DND-41 (cell line): ENCODE data around the gene SGMS1.

Experiments used
- ATAC-seq: fragments of 200-7000 bp; cut with Tn5 transposase; 3 replicates; pipeline ENCODE4 v1.9.1; 2021; ENCODE audit warnings: low read depth; ENCODE audit not compliant: insufficient read depth
- DNase-seq: peaks from one replicate; pipeline ENCODE4 v3.0.0-alpha.2; 2020
- H2AFZ ChIP-seq: 2 replicates; pipeline ENCODE4 v1.6.0; 2012; ENCODE audit warnings: low read depth, low read length
- H3K27ac ChIP-seq: 2 replicates; pipeline ENCODE4 v1.5.1; 2012; ENCODE audit warnings: low read length, inconsistent platforms
- H3K27me3 ChIP-seq: fragments of 200-600 bp; sonication (generic); 2 replicates; pipeline ENCODE4 v1.6.0; 2012; ENCODE audit warnings: low read length, mild to moderate bottlenecking, inconsistent platforms; ENCODE audit not compliant: insufficient read depth, poor library complexity
- H3K36me3 ChIP-seq: 2 replicates; pipeline ENCODE4 v1.5.1; 2012; ENCODE audit warnings: low read length, inconsistent platforms; ENCODE audit not compliant: insufficient read depth
- H3K4me1 ChIP-seq: 2 replicates; pipeline ENCODE4 v1.5.1; 2012; ENCODE audit warnings: mild to moderate bottlenecking, low read length; ENCODE audit not compliant: insufficient read depth
- H3K4me2 ChIP-seq: 2 replicates; pipeline ENCODE4 v1.6.0; 2012; ENCODE audit warnings: mild to moderate bottlenecking, moderate library complexity, low read length, inconsistent platforms; ENCODE audit not compliant: insufficient read depth
- H3K4me3 ChIP-seq, 2 experiments: fragments of 200-600 bp in 1 of 2; shearing (Covaris generic) in 1 of 2; 2 replicates each; pipeline ENCODE4 v1.5.1; 2012 to 2016; ENCODE audit warnings: inconsistent platforms in 2 of 2, low read length in 2 of 2, mild to moderate bottlenecking in 2 of 2, low read depth in 1 of 2, moderate library complexity in 1 of 2
- H3K79me2 ChIP-seq: 2 replicates; pipeline ENCODE4 v1.6.0; 2012; ENCODE audit warnings: low read length, inconsistent platforms; ENCODE audit not compliant: insufficient read depth
- H3K9ac ChIP-seq: 2 replicates; pipeline ENCODE4 v1.6.0; 2012; ENCODE audit warnings: low read depth, mild to moderate bottlenecking, inconsistent platforms, low read length, moderate library complexity
- H3K9me3 ChIP-seq: 2 replicates; pipeline ENCODE4 v1.5.1; 2012; ENCODE audit warnings: low read length, moderate library complexity, mild to moderate bottlenecking, inconsistent platforms; ENCODE audit not compliant: insufficient read depth, severe bottlenecking
- H4K20me1 ChIP-seq: 2 replicates; pipeline ENCODE4 v1.6.0; 2012; ENCODE audit warnings: low read length; ENCODE audit not compliant: insufficient read depth
- CTCF ChIP-seq: IDR thresholded peaks from 2 replicates; pipeline ENCODE4 v1.5.1; 2012; ENCODE audit warnings: borderline replicate concordance, low read length, moderate library complexity, mild to moderate bottlenecking; ENCODE audit not compliant: poor library complexity, severe bottlenecking; ENCODE audit errors: extremely low read depth
- EZH2 ChIP-seq: IDR thresholded peaks from 3 replicates; pipeline ENCODE4 v1.6.1; 2012; ENCODE audit warnings: borderline replicate concordance, low read depth, mild to moderate bottlenecking, moderate library complexity, low read length, inconsistent platforms; ENCODE audit not compliant: severe bottlenecking

SGMS1 gene

DNA sequence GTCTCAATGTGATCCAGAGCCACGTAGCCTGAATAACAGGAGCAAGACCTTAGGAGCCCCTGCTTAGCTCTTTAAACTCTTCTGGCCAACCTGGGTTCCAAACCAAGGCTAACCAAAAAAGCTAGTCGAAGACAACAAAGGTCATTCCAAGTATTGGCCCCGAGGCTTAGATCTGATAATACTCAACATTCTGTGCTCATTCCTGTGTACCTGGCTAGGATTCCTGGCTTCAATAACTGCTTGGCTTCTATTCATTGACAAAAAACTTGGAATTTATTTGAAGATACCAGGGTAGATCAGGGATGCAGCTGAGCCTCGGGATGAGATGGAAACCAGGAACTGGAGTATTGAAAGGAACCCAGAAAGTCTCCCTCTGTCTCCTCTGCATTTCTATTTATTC lies 4.1 kb upstream of the SGMS1 start:
- Histone ChIP-seq H3K4me2 (no peak overlapping the region), H3K36me3 (no peaks in the 10 kb centered on the region), H3K27me3 (peaks cover 18% of the 10 kb centered on the region), H3K9me3 (no peaks in the 10 kb centered on the region), H3K9ac (no peak overlapping the region), H3K79me2 (no peaks in the 10 kb centered on the region), H3K4me3 (no peak overlapping the region), H4K20me1 (no peaks in the 10 kb centered on the region), H3K4me1 (no peaks in the 10 kb centered on the region), H3K27ac (no peak overlapping the region), H2AFZ (no peak overlapping the region)
- no peak for DNase-seq
- TF ChIP-seq EZH2 (no peak), CTCF (no peak)
- ATAC-seq, result no peak

DNA sequence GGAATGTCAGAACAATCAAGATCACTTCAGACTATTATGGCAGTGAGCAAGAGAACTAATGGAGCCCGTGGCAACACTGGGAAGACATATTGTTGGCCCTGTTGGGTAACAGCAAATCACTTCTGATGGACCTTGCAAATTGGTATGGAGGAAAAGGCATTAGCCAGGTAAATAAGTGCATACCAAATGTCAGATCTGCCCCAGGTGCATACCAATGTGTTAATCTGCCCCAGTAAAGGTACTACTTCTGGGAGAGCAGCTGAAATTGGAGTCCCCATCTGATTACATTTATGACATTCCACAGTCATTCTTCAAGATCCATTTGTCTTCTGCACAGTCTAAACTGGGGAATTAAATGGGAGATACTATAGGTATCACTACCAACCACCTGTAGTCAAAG lies 3.7 kb upstream of the SGMS1 start:
- H3K9me3 ChIP-seq, result no peaks in the 10 kb centered on the region

DNA sequence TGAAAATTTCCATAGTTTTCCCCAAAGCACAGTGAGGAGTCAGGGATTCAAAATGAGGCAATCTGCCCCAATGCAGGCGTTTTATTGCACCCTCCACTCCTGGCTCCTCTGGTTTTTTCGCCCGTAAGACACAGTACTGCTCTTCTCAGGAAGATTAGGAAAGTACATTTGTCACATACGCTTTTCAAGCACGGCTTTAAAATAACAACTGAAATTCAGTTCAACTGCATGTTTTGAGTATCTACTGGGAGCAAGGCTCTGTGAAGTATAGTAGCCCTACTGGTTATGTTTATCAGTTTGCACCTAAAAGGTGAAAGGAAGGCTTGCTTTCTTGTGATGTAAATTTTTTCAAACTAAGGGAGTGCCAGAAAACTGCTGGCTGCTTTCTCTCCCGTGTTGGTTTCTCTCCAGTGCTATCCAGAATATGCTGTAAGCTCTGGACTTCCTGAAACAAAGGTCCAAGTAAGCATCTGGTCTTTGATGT lies 1.9 kb upstream of the SGMS1 start:
- H3K4me2 ChIP-seq, result no peak overlapping the region
- no peaks in the 10 kb centered on the region for H3K9me3 ChIP-seq
- H2AFZ ChIP-seq, result no peak overlapping the region
- no peaks in the 10 kb centered on the region for H3K4me1 ChIP-seq
- no peaks in the 10 kb centered on the region for H4K20me1 ChIP-seq
- no peak overlapping the region for H3K4me3 ChIP-seq
- no peaks in the 10 kb centered on the region for H3K79me2 ChIP-seq
- no peak for DNase-seq
- H3K9ac ChIP-seq, result no peak overlapping the region
- H3K27ac ChIP-seq, result no peak overlapping the region
- H3K27me3 ChIP-seq, result peaks cover 31% of the 10 kb centered on the region
- no peak for ATAC-seq
- no peak for TF ChIP-seq EZH2
- TF ChIP-seq CTCF, result no peak
- H3K36me3 ChIP-seq, result no peaks in the 10 kb centered on the region

More for the DNA sequence above, 3.7 kb upstream of the SGMS1 start:
- no peak for TF ChIP-seq EZH2
- no peak for TF ChIP-seq CTCF
- no peak overlapping the region for H2AFZ ChIP-seq
- no peaks in the 10 kb centered on the region for H4K20me1 ChIP-seq
- no peak overlapping the region for H3K4me3 ChIP-seq
- no peak overlapping the region for H3K4me2 ChIP-seq
- no peaks in the 10 kb centered on the region for H3K36me3 ChIP-seq
- no peak overlapping the region for H3K9ac ChIP-seq
- no peaks in the 10 kb centered on the region for H3K79me2 ChIP-seq
- ATAC-seq, result no peak
- H3K4me1 ChIP-seq, result no peaks in the 10 kb centered on the region
- no peak for DNase-seq
- peaks cover 22% of the 10 kb centered on the region for H3K27me3 ChIP-seq
- no peak overlapping the region for H3K27ac ChIP-seq

GRCh38 chr10:50624866-50625501 lies 1.2 kb upstream of the SGMS1 start:
- Histone ChIP-seq H3K4me3 (no peak overlapping the region), H3K79me2 (no peaks in the 10 kb centered on the region), H4K20me1 (no peaks in the 10 kb centered on the region), H2AFZ (no peak overlapping the region), H3K27ac (no peak overlapping the region), H3K27me3 (peaks cover 37% of the 10 kb centered on the region), H3K4me2 (no peak overlapping the region), H3K36me3 (no peaks in the 10 kb centered on the region), H3K9ac (no peak overlapping the region), H3K9me3 (no peaks in the 10 kb centered on the region), H3K4me1 (no peaks in the 10 kb centered on the region)
- ATAC-seq (0 out of 3 replicates have a peak, but pooled peaks have one; percentile 13), DNase-seq (peak; percentile 11)
- no peak for TF ChIP-seq CTCF
- TF ChIP-seq EZH2, result no peak
